ENCODE results near the gene GABRB3.
"Not testable (repeated sequence)": the region's sequence is repeated elsewhere in the genome, so short reads cannot be mapped to it uniquely, and the experiment has no call there.

GABRB3 gene

DNA sequence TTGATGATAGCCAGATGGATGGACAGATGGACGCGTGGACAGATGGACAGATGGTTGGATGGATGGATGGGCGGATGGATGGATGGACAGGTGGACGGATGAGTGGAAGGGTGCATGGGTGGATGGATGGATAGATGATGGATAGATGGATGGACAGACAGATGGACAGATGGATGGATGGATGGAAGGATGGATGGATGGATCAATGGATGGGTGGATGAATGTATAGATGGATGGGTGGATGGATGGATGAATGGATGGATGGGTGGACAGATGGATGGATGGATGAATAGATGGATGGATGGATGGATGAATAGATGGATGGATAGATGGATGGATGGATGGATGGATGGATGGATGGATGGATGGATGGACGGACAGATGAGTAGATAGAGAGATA, 40.9 kb downstream of the GABRB3 start:
- DNase-seq = no peak

GRCh38 chr15:26729581-26729980, 43.3 kb downstream of the GABRB3 start:
- DNase-seq = no peak

- DNase-seq = no peak
These were observed 43.8 kb downstream of the GABRB3 start for GRCh38 chr15:26729030-26729429.

DNA sequence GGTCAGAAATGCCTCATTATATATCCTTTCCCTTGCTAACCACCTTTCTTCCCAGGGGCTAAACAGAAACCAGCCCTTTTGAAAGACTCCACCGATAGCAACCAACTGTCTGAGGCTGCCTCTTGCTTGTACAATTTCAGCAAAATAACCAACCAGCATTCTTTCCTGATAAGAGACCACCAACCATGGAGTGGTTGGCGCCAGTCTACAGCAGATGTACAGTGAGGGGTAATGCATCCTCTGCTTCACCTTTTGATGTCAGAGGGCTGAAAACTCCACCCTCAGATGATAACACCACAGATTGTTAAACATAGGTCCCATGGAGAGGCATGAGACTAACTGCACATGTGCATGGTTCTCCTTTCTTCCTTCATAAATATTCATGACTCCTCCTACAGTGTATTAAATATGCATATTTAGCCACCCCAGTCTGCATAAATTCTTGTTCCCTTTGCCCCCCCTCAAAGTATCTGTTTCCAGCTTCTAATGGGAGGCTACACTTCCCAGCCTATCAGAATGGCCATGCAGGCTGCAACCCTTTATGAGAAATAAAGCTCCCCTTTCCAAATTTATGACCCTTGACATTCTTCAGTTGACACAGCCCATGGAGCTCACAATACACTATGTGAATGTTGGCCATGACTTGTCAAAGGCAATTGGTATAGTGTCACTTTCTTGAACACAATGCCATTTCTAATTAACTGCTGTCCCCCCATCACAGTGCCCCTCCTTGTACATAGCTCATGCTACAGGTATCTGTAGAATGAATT, 48.3 kb downstream of the GABRB3 start:
- DNase-seq = no peak

DNA sequence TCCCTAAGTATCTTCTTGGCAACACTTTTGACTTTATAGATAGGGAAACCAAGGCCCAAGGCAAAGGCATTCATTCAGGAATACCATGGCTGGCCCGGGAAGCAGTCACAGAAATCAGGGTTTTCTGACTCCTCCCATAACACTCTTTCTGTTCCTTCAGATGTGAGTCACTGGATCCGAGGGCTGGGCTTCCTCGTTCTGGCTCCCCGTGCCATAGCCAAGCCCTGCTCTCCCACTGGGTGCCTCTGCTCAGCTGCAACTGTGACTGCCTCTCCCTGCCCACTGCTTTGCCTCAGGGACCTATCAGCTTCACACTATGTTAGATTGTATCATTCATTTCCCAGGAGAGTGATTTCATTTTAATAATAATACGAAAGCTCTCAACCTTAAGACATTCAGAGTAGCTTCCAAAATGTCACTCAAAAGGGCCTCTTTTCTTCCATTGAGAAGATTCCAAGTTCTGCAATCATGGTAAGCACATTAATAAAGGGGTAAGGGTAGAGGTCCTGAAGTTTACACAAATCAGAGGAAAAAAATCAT, 50.2 kb downstream of the GABRB3 start:
- DNase-seq = no peak

GRCh38 chr15:26721232-26721967, 51.5 kb downstream of the GABRB3 start:
- DNase-seq = no peak

DNA sequence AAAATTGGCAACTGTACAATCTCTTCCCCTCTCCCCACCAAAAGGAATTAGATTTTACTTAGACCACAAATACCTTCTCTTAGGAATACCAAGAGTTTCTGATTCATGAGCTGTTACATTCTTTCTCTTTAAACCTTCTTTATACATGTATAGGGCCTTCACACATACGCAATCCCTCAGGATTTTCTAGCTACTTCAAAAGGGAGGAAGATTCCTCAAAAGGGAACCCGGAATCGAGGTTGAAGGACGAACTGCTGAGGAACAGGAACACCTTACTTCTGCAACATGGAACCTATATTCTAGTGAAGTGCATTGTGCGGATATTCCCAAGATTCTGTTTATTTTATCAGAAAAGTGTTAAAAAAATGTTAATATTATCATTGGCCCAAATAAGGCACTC, 52.3 kb downstream of the GABRB3 start:
- DNase-seq = no peak

DNA sequence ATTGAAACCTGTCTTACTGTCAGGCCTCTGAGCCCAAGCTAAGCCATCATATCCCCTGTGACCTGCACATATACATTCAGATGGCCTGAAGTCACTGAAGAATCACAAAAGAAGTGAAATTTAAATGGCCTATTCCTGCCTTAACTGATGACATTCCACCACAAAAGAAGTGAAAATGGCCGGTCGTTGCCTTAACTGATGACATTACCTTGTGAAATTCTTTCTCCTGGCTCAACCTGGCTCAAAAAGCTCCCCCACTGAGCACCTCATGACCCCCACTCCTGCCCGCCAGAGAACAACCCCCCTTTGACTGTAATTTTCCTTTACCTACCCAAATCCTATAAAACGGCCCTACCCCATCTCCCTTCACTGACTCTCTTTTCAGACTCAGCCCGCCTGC, 53.0 kb downstream of the GABRB3 start:
- DNase-seq = not testable (repeated sequence)

- DNase-seq = no peak
These were observed 56.8 kb downstream of the GABRB3 start for GRCh38 chr15:26716069-26716468.

DNA sequence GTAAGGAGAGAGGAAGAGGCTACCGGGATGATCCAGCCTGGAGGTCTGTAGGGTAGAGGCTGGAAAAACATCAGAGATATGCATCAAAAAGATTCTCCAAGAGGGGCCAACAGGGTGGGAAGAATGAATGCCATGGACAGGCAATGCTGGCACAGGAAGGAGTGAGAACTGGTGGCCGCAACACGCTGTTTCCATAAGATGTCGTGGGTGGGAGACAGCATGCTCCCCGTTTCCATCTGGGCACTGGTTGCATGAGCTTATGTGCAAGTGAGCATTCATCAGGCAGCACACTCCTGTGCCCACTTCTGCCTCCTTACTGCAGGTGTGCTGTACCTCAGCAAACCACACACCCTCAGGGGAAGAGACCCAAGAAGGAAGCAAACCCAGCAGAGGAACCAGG, 59.4 kb downstream of the GABRB3 start:
- DNase-seq = no peak

DNA sequence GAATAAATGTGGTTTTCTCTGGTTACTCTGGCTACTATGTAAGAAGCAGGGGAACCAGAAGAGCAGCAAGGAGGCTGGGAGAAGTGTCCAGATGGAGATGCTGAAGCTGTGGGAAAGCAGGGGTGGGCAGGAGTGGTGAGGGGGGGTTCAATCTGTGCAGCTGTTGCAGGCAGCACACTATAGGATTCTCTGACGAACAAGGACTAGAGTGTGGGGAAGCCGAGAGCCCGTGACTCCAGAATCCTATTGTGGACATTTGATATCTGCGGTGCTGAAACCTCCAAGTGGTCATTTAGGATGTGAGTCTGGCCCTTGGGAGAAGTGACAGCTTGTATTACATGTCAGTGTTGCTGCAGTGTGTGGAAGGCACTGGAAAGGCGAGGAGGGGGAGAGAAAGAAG, 60.5 kb downstream of the GABRB3 start:
- no peak for DNase-seq

DNA sequence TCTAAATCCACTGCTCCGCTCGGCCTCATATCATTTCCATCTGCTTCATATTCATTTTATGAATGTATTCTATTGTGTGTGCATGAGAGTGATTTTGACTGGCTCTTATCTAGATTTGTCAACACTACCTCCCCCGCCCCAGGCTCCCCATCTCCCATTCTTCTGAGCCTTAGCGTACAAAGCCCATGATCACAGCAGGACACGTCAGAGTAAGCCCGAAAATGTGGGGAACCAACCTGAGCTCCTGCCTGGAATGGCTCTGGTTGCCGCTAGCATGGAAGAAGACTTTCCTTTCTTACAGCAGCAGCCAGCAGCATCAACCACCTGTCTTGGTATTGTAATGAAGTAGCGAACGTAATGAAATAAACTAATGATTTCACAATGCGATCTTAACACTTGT, 61.4 kb downstream of the GABRB3 start:
- no peak for DNase-seq

DNA sequence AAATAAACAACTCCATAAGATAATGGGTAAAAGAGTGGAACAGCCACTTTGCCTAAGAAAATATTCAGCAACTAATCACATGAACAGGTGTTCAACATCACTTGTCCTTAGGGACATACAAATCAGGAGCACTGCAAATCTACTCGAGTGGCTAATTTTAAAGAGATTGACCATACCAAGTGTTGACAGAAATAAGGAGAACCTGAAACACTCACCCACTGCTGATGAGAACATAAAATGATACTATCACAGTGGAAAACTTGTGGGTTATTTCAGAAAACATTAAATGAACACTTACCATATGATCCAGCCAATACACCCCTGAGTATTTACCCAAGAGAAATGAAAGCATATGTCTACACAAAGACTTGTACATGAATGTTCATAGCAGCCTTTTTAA, 70.5 kb downstream of the GABRB3 start:
- no peak for DNase-seq

DNA sequence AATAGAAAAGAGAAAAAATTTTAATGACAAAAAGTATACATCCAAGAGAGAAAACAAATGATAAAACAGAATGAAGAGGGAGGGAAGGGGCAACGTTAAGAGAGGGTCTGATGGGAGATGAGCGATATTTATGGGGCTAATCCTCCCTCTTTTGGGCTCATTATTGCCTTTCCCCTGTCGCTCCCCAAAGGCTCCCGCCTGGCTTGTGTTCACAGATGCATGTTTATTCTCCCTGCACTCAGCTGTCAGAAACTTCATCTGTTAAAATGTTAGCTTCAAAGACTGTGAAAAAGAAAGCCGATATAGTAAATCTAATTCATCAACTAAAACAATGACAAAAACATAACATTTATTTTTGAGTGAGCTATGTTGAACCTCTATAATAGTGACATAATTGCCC, 74.3 kb downstream of the GABRB3 start:
- no peak for DNase-seq

GRCh38 chr15:26697913-26698312, 75.0 kb downstream of the GABRB3 start:
- no peak for DNase-seq

- no peak for DNase-seq
These were observed 81.6 kb downstream of the GABRB3 start for GRCh38 chr15:26691249-26691648.

DNA sequence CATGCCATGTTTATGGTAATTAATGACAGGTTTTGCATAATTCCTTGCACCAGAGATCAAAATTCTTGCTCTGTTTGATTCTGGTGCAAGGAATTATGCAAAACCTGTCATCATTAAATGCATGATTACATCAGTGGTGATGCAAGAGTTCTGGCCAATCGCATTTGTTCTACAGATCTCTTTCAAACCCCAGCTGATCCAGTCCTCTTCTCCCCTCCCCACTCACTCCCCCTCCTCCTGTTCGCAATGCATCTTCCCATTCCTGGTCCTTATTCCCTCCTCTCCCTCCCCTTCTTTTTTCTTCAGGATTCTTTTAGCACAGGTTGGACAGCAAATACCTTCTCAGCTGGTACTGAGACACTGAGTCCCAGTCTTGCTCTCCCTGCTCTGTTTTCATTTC, 82.1 kb downstream of the GABRB3 start:
- DNase-seq = no peak

DNA sequence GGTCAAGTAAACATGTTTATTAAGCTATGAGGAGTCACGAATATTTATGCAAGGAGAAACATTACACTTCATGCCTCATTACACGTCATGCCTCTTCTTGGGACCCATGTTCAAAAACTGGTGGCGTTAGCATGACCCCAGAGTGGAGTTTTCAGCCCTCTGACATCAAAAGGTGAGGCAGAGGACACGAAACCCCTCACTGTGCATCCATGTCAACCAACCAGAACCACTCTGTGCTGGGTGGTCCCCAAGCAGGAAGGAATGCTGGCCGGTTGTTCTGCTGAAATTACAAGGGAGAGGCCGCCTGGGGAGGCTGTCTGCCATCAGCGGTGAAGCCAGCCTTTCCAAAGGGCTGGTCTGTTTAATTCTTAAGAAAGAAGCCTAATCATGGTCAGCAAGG, 83.4 kb downstream of the GABRB3 start:
- no peak for DNase-seq

DNA sequence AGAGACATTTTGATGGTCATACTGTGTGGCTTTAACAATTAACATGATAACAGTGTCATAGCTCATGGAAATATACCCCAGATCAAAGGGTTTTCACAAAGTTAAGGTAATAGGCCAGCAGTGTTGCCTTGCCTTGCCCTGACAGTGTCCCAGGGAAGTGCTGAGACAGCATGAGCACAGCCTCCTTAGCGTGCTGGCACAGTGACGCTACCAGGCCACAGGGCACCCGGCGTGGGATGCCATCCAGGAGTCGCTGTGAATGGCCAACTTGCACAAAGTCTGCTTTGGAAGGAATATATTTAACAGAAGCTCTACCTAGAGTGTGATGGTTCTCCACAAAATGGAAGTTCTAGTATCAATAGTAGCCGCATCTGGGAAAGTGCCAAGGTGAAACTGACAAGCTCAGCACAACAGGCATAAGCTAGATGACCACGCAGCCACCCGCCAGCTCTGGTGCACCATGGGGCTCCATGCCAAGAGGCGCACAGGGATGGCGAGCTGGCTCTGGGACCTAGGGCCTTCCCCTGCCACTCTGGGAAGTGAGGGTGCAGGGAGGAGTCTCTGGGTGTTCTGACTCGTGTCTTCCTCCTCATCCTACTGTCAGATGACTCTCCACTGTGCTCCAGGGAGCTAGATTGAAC, 86.2 kb downstream of the GABRB3 start:
- DNase-seq = no peak

DNA sequence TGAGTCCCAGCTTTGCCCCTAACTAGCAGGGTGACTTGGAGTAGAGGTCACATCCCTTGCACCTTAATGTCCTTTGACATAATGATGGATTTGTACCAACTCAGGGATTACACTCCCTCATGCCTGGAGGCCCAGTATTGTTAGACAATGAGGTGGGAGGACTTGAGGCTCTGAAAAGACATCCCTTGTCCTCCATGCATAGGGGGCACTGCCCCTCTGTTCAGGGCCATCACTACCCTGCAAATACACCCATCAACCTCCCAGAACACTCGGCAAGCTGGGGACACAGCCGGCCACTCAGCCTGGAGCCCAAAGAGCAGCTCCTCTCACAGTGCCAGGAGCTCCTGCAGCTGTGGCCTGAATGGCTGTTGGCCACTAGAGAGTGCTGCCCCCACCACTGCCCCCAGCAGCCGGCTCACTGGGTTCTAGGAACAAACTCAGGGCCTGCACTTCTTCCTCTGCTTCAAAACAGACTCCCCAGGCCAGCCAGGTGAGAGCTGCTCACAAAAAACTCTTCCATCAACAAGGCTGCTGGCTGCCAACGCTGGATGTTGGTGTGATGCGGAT, 90.2 kb downstream of the GABRB3 start:
- DNase-seq = no peak

GRCh38 chr15:26679927-26680326, 92.9 kb downstream of the GABRB3 start:
- no peak for DNase-seq

DNA sequence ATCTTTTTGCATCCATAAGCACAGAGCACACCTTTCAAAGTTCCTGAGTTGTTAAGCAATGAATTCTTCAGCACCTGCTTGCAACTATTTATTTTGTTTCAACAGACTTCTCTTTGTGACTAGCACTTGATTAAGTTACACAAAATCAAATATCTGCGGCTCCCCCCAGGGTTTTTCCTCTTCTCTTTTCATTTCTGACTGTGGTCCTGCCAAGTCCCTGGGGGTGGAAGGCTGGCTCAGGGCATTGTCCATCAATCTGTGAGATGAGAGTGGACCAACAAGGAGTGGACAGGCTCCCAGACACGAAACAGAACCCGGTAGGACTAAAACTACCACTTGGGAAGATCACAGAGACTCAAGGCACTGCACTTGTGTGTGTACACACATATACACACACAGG, 96.8 kb downstream of the GABRB3 start:
- no peak for DNase-seq

GRCh38 chr15:26674467-26674866, 98.4 kb downstream of the GABRB3 start:
- no peak for DNase-seq
